Thyroid gland (tissue), 4 donors: ENCODE data around the gene GPN3. TPM values are rescaled to one million over a fixed set of nuclear protein-coding genes. Genes with fewer than 3 reads are reported as not detected.
"Not testable (repeated sequence)": the region's sequence is repeated elsewhere in the genome, so short reads cannot be mapped to it uniquely, and the experiment has no call there.

Experiments
- DNase-seq, 2 donors: peaks; one replicate each; pipeline ENCODE4 v3.0.0-alpha.2; 2019
- H3K27ac ChIP-seq, 3 donors: fragments of 200-600 bp; sonication (generic); 1 replicate in 2 of 3; 2 replicates in 1 of 3; pipeline ENCODE4 v1.5.1; 2016 to 2019; ENCODE audit warnings: mild to moderate bottlenecking in 1 of 3, moderate library complexity in 1 of 3
- H3K27me3 ChIP-seq: fragments of 200-600 bp; sonication (generic); one replicate; pipeline ENCODE4 v1.5.1; 2019
- H3K36me3 ChIP-seq, 2 donors: fragments of 200-600 bp; sonication (generic); one replicate each; pipeline ENCODE4 v1.5.1; 2016 to 2019
- H3K4me1 ChIP-seq, 2 donors: fragments of 200-600 bp; sonication (generic); one replicate each; pipeline ENCODE4 v1.5.1; 2017 to 2019
- H3K4me3 ChIP-seq, 3 donors: fragments of 200-600 bp; sonication (generic); replicated peaks in 1 of 3; 1 replicate in 2 of 3; 2 replicates in 1 of 3; pipeline ENCODE4 v1.5.1; 2016; ENCODE audit warnings: mild to moderate bottlenecking in 1 of 3
- H3K9me3 ChIP-seq: fragments of 200-600 bp; sonication (generic); one replicate; pipeline ENCODE4 v1.5.1; 2017
- CTCF ChIP-seq, 6 experiments: fragments of 200-600 bp in 3 of 6; fragments of 450-650 bp in 3 of 6; sonication (generic) in 3 of 6; IDR thresholded peaks; one replicate each; pipeline ENCODE4 v1.5.1; 2016 to 2019; ENCODE audit warnings: antibody characterized with exemption in 6 of 6, mild to moderate bottlenecking in 2 of 6, inconsistent platforms in 1 of 6, moderate library complexity in 1 of 6
- POLR2A ChIP-seq, 2 donors: fragments of 450-650 bp; IDR thresholded peaks; one replicate each; pipeline ENCODE4 v1.6.1; 2017; ENCODE audit warnings: antibody characterized with exemption in 2 of 2, mild to moderate bottlenecking in 2 of 2, moderate library complexity in 1 of 2
- WGBS, 2 donors: methylation state at CpG; one replicate each; pipeline ENCODE4 v1.1.5; 2017; 5-methylcytosine and 5-hydroxymethylcytosine counted together
- intact Hi-C: fragments of 100-400 bp; cut with DNase I; formaldehyde crosslinking; loops from one replicate; pipeline ENCODE4 v1.15.1; 2023
- total RNA-seq, 4 donors: library from RNA; depleted of rRNA; stranded (reverse); fragments of >200 nt; gene quantifications; one replicate each; pipeline ENCODE4 v1.2.3, GENCODE V29; 2016

Gene GPN3
- total RNA-seq, 4 donors from 2014 or later: 17.1 to 23.6 (median 17.9) TPM

- 76 to 81% methylated on average over 3 of the region's 3 CpGs for WGBS, 2 donors
- Histone ChIP-seq H3K4me3 (no peak overlapping the region), H3K9me3 (no peaks in the 10 kb centered on the region), H3K27me3 (no peaks in the 10 kb centered on the region), H3K27ac (no peak overlapping the region), H3K4me1 (no peaks in the 10 kb centered on the region), H3K36me3 (no peaks in the 10 kb centered on the region)
- TF ChIP-seq POLR2A (IDR thresholded peaks at IDR 0.05) (no peak), CTCF (IDR thresholded peaks at IDR 0.05) (no peak)
- intact Hi-C loops: no loop called here
- no peak for DNase-seq
Measured at GRCh38 chr12:110424237-110424636, 43.8 kb downstream of the GPN3 start.

- Histone ChIP-seq H3K27ac (no peak overlapping the region), H3K4me1 (no peaks in the 10 kb centered on the region), H3K9me3 (no peaks in the 10 kb centered on the region), H3K36me3 (no peaks in the 10 kb centered on the region), H3K4me3 (no peak overlapping the region), H3K27me3 (no peaks in the 10 kb centered on the region)
- TF ChIP-seq CTCF (IDR thresholded peaks at IDR 0.05): no peak
- TF ChIP-seq POLR2A (IDR thresholded peaks at IDR 0.05): no peak
- WGBS, 2 donors: 82 to 87% methylated on average over 4 of the region's 4 CpGs
- no peak for DNase-seq
- intact Hi-C loops: no loop called here
Measured at GRCh38 chr12:110421701-110422100, 46.4 kb downstream of the GPN3 start.

- Histone ChIP-seq H3K27ac (no peak overlapping the region), H3K4me3 (no peak overlapping the region), H3K4me1 (no peaks in the 10 kb centered on the region), H3K27me3 (no peaks in the 10 kb centered on the region), H3K36me3 (no peaks in the 10 kb centered on the region), H3K9me3 (no peaks in the 10 kb centered on the region)
- TF ChIP-seq POLR2A (IDR thresholded peaks at IDR 0.05): no peak
- no peak for TF ChIP-seq CTCF (IDR thresholded peaks at IDR 0.05)
- intact Hi-C loops: no loop called here
- WGBS, 2 donors: 61 to 69% methylated on average over 3 of the region's 3 CpGs
- no peak for DNase-seq
Measured at GRCh38 chr12:110421159-110421661, 46.8 kb downstream of the GPN3 start.

- H3K27me3 ChIP-seq, intact Hi-C loops, H3K4me3 ChIP-seq, DNase-seq, H3K27ac ChIP-seq, H3K9me3 ChIP-seq, H3K36me3 ChIP-seq, H3K4me1 ChIP-seq: not testable (repeated sequence)
- WGBS, 2 donors: 92 to 100% methylated on average over 1 of the region's 1 CpG
Measured at GRCh38 chr12:110420644-110421043, 47.4 kb downstream of the GPN3 start.

GRCh38 chr12:110417113-110417512, 50.9 kb downstream of the GPN3 start:
- H3K9me3 ChIP-seq, intact Hi-C loops, H3K36me3 ChIP-seq, H3K27me3 ChIP-seq, H3K4me3 ChIP-seq, DNase-seq, H3K4me1 ChIP-seq, H3K27ac ChIP-seq: not testable (repeated sequence)
- 46 to 53% methylated on average over 3 of the region's 3 CpGs for WGBS, 2 donors

- DNase-seq, H3K27ac ChIP-seq, H3K9me3 ChIP-seq, H3K27me3 ChIP-seq, H3K4me1 ChIP-seq, H3K36me3 ChIP-seq, H3K4me3 ChIP-seq, intact Hi-C loops: not testable (repeated sequence)
- WGBS, 2 donors: 91 to 93% methylated on average over 6 of the region's 6 CpGs
Measured at GRCh38 chr12:110410086-110410485, 58.0 kb downstream of the GPN3 start.

- DNase-seq, H3K27me3 ChIP-seq, H3K4me3 ChIP-seq, H3K27ac ChIP-seq, H3K36me3 ChIP-seq, H3K9me3 ChIP-seq, intact Hi-C loops: not testable (repeated sequence)
- 85 to 87% methylated on average over 16 of the region's 16 CpGs for WGBS, 2 donors
- peaks cover 5 to 11% of the 10 kb centered on the region in 2 donors for H3K4me1 ChIP-seq
Measured at GRCh38 chr12:110405126-110405662, 62.9 kb downstream of the GPN3 start.
